Activated gamma-delta T cell treated with Interleukin-2 at 50 U/mL for 16 hours (primary cell): ENCODE results near the gene DCAF17.
"Not testable (repeated sequence)": the region's sequence is repeated elsewhere in the genome, so short reads cannot be mapped to it uniquely, and the experiment has no call there.

ENCODE experiments used
- DNase-seq: peaks from one replicate; pipeline ENCODE4 v3.0.0-alpha.2; 2020

DCAF17 gene

DNA sequence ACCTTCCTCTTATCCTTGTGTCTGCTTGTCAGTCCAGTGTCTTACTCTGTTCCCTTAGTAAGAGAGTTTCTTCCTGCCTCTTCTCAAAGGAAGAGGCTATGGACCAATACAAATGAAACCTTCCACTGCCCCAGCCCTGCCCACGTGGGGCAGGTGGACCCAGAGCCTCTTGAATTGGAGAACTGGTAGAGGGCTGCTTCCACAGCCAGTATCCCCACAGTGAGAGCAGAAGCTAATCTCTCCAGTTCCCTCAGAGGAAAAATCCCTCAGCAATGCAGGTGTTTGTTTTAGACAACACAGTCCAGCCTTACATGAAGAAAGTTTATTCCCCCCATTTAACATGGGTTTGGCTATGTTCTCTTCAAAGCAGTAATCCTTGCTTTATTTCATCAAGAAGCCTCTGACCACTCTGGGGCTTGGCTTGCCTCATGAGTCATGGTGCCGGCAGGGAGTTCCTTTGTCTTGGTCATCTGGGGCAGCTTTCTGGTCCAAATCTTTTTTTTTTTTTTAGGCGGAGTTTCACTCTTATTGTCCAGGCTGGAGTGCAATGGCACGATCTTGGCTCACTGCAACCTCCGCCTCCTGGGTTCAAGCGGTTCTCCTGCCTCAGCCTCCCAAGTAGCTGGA lies 81.8 kb downstream of the DCAF17 start:
- no peak for DNase-seq

DNA sequence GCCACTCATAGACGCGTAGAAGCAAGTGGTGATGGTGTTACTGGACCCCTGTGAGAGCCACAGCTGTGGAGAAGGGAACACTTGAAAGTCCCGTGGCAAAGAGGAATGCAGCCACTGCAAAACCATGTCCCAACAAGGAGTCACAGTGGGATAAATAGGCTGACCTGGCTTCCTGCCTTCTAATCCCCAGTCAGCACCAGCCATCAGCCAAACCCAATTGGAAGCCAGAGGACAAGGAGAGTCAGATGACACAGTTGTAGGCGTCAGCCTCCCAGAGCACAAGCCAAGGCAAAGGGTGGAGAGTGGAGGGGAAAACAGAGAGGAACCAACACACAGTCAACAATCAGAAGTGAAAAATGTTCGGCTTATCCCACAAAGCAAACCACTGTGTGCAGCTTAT lies 82.8 kb downstream of the DCAF17 start:
- no peak for DNase-seq

DNA sequence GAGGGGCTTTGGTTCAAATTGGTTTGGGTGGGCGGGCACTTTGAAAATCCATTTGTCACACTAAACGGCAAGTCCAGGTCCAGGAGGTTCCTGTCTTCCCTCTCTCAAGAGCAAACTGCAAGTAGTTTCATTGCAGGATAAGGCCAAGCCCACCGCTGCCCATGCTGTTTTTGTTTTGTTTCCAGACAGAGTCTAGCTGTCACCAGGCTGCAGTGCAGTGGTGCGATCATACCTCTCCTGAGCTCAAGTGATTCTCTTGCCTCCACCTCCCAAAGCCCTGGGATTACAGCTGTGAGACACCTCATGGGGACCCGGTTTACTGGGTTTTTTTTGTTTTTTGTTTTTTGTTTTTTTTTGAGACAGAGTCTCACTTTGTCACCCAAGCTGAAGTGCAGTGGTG lies 86.4 kb downstream of the DCAF17 start:
- no peak for DNase-seq

- no peak for DNase-seq
Measured at GRCh38 chr2:171521361-171522051, 87.5 kb downstream of the DCAF17 start.

GRCh38 chr2:171522052-171522787 lies 88.2 kb downstream of the DCAF17 start, which contains the start of gene CYBRD1:
Gene CYBRD1, plus strand, starts transcription at chr2:171522474. Its CDS starts 72 bp downstream, at chr2:171522546.
- no peak for DNase-seq

GRCh38 chr2:171522788-171523087 lies 88.7 kb downstream of the DCAF17 start:
- DNase-seq, result no peak

DNA sequence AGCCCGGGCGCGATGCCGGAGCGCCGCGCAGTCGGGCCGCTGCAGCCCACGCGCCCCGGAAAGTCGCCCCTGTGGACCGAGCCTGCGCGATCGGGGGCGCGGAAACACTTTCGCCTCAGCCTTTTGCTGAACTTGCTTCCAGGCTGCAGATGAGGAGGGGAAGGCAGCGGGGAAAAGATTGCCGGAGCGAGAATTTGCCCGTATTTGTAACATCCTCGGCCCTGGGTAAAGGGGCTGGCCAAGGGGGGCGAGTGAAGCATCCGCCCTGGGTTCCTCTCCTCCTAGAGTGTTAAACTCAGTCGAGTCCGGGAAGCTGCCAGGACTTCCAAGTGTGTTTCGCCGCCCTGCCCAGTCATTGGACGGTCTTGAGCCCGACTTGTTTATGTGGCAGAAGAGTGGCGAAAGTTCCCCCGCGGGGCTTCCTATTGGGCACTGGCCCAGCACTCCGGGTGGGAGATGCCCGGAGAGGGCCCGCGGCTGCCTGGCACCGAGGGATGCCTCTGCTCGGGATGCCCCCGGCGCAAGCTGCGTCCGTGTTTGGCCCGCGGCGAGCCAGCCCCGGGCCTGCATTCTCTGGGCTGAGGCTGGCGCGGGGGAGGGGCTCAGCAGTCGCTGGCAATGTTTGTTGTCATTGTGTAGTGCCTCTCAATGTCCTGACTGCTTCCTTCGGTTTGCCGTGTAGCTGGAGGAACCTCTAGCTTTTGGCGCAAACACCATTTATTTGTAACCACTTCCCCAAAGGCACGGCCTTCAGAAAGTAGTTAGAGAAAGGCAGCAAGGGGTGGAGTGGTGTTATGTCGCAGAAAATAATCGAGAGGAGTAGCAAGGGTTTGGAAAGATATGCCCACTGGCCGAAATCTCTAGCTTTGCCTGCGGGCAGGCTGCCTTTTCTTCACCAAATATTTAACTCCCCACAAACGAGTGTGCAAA lies 89.3 kb downstream of the DCAF17 start:
- DNase-seq, result no peak

GRCh38 chr2:171524018-171524401 lies 90.0 kb downstream of the DCAF17 start:
- no peak for DNase-seq

GRCh38 chr2:171529914-171530313 lies 95.9 kb downstream of the DCAF17 start:
- no peak for DNase-seq

DNA sequence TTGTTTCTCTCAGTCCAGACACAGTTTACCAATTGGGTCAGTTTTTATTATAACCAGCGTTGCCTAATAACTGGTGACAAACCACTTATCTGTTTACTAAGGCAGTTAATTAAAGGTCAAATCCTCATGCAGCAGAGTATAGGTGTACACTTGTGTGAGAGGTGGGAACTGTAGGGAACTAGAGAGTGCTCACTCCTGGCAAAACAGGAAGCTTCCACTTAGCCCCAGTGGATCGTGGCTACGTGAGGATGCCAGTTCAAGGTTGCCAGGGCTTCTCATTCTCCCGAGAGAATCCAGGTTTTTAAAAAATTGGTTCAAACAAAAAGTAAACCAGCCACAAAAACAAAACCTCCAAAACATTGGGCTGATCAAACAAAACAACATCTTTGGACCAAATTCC lies 96.4 kb downstream of the DCAF17 start:
- no peak for DNase-seq

DNA sequence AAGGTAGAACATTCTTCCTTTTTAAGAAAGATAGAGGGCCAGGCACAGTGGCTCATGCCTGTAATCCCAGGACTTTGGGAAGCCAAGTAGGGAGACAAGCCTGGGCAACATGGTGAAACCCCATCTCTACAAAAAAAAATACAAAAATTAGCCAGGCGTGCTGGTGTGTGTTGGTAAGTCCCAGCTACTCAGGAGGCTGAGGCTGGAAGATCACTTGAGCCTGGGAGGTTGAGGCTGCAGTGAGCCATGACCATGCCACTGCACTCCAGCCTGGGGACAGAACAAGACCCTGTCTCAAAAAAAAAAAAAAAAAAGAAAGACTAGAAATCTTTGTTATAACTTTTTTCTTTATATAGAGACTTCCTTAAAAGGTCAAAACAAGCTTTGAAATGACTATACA lies 96.8 kb downstream of the DCAF17 start:
- not testable (repeated sequence) for DNase-seq

DNA sequence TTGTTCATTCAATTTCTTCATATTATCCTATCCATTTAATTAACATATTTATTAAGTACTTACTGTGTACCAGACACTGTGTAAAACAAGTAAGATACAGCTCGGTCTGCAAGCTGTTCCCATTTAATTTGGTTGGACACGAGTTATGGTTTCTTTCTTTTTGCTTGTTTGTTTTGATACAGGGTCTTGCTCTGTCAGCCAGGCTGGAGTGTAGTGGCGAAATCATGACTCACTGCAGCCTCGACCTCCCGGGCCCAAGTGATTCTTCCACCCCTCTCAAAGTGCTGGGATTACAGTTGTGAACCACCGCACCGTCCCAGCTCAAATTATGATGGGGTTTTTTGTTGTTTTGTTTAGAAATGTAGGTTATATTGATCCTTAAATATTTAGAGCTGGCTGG lies 97.3 kb downstream of the DCAF17 start:
- DNase-seq, result no peak

DNA sequence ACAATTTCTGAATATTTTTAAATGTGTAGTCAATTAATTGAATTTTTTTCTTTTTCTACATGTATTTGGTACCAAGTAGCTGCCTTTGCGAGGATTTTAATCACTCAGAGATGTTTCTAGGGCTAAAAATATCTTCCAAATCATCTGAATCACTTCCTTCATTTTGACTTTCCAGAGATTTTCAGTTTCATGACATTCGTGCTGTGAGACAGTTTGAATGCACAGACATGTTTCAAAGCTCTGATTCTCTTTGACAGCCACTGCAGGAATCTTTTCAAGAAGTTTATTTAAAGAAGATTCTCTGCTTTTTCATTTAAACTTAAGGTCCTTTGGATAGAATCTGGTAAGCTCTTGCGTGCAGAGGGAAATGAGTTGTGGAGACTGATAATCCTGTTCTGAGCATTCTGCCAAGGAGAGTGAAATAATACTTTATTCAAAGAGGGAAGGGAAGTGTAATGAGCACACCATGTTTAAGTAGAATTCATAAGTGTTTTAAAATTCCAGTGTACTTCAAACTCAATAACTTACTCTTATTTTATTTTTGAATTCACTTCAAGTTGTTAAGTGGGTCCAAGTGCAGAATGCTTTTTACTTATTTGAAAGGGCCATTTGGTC lies 97.9 kb downstream of the DCAF17 start:
- no peak for DNase-seq

GRCh38 chr2:171533331-171533730 lies 99.3 kb downstream of the DCAF17 start:
- no peak for DNase-seq
